Thyroid gland (tissue), 4 donors: Measurements from ENCODE around the gene WASF2.

Source experiments
- CTCF ChIP-seq, 6 experiments: fragments of 200-600 bp in 3 of 6; fragments of 450-650 bp in 3 of 6; sonication (generic) in 3 of 6; IDR thresholded peaks; one replicate each; pipeline ENCODE4 v1.5.1; 2016 to 2019; ENCODE audit warnings: antibody characterized with exemption in 6 of 6, mild to moderate bottlenecking in 2 of 6, inconsistent platforms in 1 of 6, moderate library complexity in 1 of 6
- POLR2A ChIP-seq, 2 donors: fragments of 450-650 bp; IDR thresholded peaks; one replicate each; pipeline ENCODE4 v1.6.1; 2017; ENCODE audit warnings: antibody characterized with exemption in 2 of 2, mild to moderate bottlenecking in 2 of 2, moderate library complexity in 1 of 2

- TF ChIP-seq CTCF (IDR thresholded peaks at IDR 0.05), result no peak
- TF ChIP-seq POLR2A (IDR thresholded peaks at IDR 0.05), result no peak
Measured at GRCh38 chr1:27496604-27497155, 6.7 kb upstream of the WASF2 start.
